Liver (tissue), 9 donors: ENCODE measurements around the gene ST3GAL4. TPM values are rescaled to one million over a fixed set of nuclear protein-coding genes. Genes with fewer than 3 reads are reported as not detected.
A peak's percentile ranks its signal among the peaks of the same experiment; 100 is the strongest.

Source experiments
- DNase-seq: peaks from one replicate; pipeline ENCODE4 v3.0.0-alpha.2; 2017; ENCODE audit warnings: low spot score
- H3K27ac ChIP-seq, 2 donors: one replicate each; pipeline ENCODE4 v1.7.0; 2013; ENCODE audit warnings: inconsistent platforms in 2 of 2, low read length in 2 of 2, control low read depth in 1 of 2, low read depth in 1 of 2, mild to moderate bottlenecking in 1 of 2
- H3K27me3 ChIP-seq, 4 donors: one replicate each; pipeline versions ENCODE4 v1.6.1 to v1.7.0; 2013; ENCODE audit warnings: low read length in 3 of 4, inconsistent platforms in 1 of 4, mild to moderate bottlenecking in 1 of 4, moderate library complexity in 1 of 4; ENCODE audit not compliant: control insufficient read depth in 4 of 4, insufficient read depth in 4 of 4
- H3K36me3 ChIP-seq, 4 donors: one replicate each; pipeline versions ENCODE4 v1.6.1 to v1.7.0; 2013; ENCODE audit warnings: low read length in 3 of 4, mild to moderate bottlenecking in 3 of 4, low read depth in 1 of 4, moderate library complexity in 1 of 4; ENCODE audit not compliant: control insufficient read depth in 4 of 4, insufficient read depth in 3 of 4
- H3K4me1 ChIP-seq, 4 donors: one replicate each; pipeline versions ENCODE4 v1.6.1 to v1.7.0; 2013; ENCODE audit warnings: low read length in 3 of 4, mild to moderate bottlenecking in 3 of 4, moderate library complexity in 1 of 4; ENCODE audit not compliant: control insufficient read depth in 4 of 4, insufficient read depth in 4 of 4
- H3K4me3 ChIP-seq, 3 donors: one replicate each; pipeline versions ENCODE4 v1.6.1 to v1.7.0; 2013; ENCODE audit warnings: low read length in 3 of 3, control low read depth in 1 of 3, low read depth in 1 of 3, mild to moderate bottlenecking in 1 of 3
- H3K9ac ChIP-seq, 2 donors: one replicate each; pipeline ENCODE4 v1.7.0; 2013; ENCODE audit warnings: low read length in 2 of 2, mild to moderate bottlenecking in 2 of 2, moderate library complexity in 2 of 2, control low read depth in 1 of 2, low read depth in 1 of 2
- H3K9me3 ChIP-seq, 4 donors: one replicate each; pipeline versions ENCODE4 v1.6.1 to v1.7.0; 2013; ENCODE audit warnings: low read length in 3 of 4; ENCODE audit not compliant: control insufficient read depth in 4 of 4
- JUND ChIP-seq, 2 donors: IDR thresholded peaks; 2 replicates each; pipeline ENCODE4 v1.6.1; 2016; ENCODE audit warnings: antibody characterized with exemption in 2 of 2
- NR2F2 ChIP-seq: IDR thresholded peaks from 2 replicates; pipeline ENCODE4 v1.6.1; 2016; ENCODE audit warnings: antibody characterized with exemption
- RXRA ChIP-seq, 2 donors: IDR thresholded peaks; 2 replicates each; pipeline ENCODE4 v1.6.1; 2017 to 2018; ENCODE audit warnings: antibody characterized with exemption in 2 of 2, mild to moderate bottlenecking in 1 of 2
- WGBS: extraction: QIAGEN DNeasy Blood & Tissue Kit; methylation state at CpG from one replicate; pipeline ENCODE4 v1.1.7; 2013; 5-methylcytosine and 5-hydroxymethylcytosine counted together
- polyA plus RNA-seq, 2 donors: library from polyadenylated mRNA; stranded (reverse) in 1 of 2; unstranded in 1 of 2; fragments of 200-250 nt in 1 of 2; fragments of >200 nt in 1 of 2; fragmentation: Nextera tagmentation in 1 of 2; extraction: Ambion mirVana in 1 of 2; gene quantifications; one replicate each; pipeline versions ENCODE4 v1.2.1 to v1.2.3, GENCODE V29; 2013 to 2015
- total RNA-seq, 2 donors: library from RNA; depleted of rRNA; stranded (reverse); fragments of >200 nt; gene quantifications; one replicate each; pipeline ENCODE4 v1.2.3, GENCODE V29; 2014
- TF ChIP-seq, protein P1 (sequence below): IDR thresholded peaks from 2 replicates; pipeline ENCODE4 v1.6.1; 2016; ENCODE audit warnings: antibody characterized with exemption, mild to moderate bottlenecking
- TF ChIP-seq, protein P2 (sequence below): IDR thresholded peaks from 2 replicates; pipeline ENCODE4 v1.6.1; 2016; ENCODE audit warnings: antibody characterized with exemption
- donor health status: healthy.
- donor health status: healthy.
- donor health status: healthy.
- donor health status: healthy.
- donor health status: healthy.

The ST3GAL4 gene
- total and polyA plus RNA-seq, 4 donors, result 4.5 to 18.4 (median 10.6) TPM

DNA sequence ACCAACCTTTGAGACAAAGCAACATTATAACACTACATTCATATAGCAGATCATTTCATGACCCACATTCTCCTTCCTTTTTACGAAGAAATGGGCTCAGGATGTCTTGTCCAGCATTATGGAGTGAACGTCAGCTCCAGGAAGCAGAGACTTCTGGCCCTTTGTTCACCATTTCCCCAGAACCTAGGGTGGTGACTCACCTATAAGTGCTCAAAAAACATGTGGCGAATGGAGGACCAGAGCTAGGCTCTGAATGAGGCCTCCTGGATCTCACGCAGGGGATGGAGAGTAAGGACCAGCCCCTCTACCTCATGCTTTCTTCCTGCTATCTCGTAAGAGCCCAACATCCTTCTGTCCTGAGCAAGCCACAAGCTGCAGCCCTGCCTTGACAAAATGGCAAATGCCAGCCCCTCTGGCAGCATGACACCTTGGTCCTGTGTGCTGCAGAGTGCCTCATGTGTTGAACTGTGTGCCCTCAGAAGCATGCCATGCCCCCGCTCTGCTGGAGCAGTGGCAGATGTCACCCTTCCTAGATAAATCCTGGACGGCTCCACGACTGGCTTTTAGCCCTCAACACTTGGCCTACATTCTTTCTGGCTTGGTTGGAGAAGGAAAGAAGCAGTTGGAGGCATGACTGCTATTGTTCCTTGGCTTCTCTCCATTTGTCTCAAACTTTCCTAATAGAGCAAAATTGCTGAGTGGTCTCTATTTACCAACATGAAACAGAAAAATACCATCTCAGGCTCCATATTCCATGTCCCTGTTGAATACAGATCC is 6.5 kb upstream of the ST3GAL4 start:
- Histone ChIP-seq H3K4me1 (peaks cover 0 to 2% (median 0%) of the 10 kb centered on the region in 4 donors), H3K27me3 (no peaks in the 10 kb centered on the region), H3K9me3 (no peaks in the 10 kb centered on the region), H3K27ac (peak overlapping the region; percentile 30 to 67), H3K9ac (no peak overlapping the region), H3K36me3 (peaks cover 10 to 24% (median 15%) of the 10 kb centered on the region in 4 donors), H3K4me3 (no peak overlapping the region)
- peak; percentile 63 for TF ChIP-seq NR2F2
- TF ChIP-seq, protein P1, sequence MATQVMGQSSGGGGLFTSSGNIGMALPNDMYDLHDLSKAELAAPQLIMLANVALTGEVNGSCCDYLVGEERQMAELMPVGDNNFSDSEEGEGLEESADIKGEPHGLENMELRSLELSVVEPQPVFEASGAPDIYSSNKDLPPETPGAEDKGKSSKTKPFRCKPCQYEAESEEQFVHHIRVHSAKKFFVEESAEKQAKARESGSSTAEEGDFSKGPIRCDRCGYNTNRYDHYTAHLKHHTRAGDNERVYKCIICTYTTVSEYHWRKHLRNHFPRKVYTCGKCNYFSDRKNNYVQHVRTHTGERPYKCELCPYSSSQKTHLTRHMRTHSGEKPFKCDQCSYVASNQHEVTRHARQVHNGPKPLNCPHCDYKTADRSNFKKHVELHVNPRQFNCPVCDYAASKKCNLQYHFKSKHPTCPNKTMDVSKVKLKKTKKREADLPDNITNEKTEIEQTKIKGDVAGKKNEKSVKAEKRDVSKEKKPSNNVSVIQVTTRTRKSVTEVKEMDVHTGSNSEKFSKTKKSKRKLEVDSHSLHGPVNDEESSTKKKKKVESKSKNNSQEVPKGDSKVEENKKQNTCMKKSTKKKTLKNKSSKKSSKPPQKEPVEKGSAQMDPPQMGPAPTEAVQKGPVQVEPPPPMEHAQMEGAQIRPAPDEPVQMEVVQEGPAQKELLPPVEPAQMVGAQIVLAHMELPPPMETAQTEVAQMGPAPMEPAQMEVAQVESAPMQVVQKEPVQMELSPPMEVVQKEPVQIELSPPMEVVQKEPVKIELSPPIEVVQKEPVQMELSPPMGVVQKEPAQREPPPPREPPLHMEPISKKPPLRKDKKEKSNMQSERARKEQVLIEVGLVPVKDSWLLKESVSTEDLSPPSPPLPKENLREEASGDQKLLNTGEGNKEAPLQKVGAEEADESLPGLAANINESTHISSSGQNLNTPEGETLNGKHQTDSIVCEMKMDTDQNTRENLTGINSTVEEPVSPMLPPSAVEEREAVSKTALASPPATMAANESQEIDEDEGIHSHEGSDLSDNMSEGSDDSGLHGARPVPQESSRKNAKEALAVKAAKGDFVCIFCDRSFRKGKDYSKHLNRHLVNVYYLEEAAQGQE, result no peak
- no peak for DNase-seq
- WGBS, result 78% methylated on average over 8 of the region's 8 CpGs

GRCh38 chr11:126350836-126351235 is 4.7 kb upstream of the ST3GAL4 start:
- Histone ChIP-seq H3K27me3 (no peaks in the 10 kb centered on the region), H3K9ac (no peak overlapping the region), H3K4me1 (peaks cover 3 to 6% (median 3%) of the 10 kb centered on the region in 4 donors), H3K9me3 (no peaks in the 10 kb centered on the region), H3K36me3 (peaks cover 5 to 8% (median 6%) of the 10 kb centered on the region in 4 donors), H3K4me3 (no peak overlapping the region), H3K27ac (peak overlapping the region in 1 of 2 donors; percentile 16)
- DNase-seq, result no peak
- 78% methylated on average over 5 of the region's 5 CpGs for WGBS
- TF ChIP-seq, protein P2, sequence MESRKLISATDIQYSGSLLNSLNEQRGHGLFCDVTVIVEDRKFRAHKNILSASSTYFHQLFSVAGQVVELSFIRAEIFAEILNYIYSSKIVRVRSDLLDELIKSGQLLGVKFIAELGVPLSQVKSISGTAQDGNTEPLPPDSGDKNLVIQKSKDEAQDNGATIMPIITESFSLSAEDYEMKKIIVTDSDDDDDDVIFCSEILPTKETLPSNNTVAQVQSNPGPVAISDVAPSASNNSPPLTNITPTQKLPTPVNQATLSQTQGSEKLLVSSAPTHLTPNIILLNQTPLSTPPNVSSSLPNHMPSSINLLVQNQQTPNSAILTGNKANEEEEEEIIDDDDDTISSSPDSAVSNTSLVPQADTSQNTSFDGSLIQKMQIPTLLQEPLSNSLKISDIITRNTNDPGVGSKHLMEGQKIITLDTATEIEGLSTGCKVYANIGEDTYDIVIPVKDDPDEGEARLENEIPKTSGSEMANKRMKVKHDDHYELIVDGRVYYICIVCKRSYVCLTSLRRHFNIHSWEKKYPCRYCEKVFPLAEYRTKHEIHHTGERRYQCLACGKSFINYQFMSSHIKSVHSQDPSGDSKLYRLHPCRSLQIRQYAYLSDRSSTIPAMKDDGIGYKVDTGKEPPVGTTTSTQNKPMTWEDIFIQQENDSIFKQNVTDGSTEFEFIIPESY, result no peak
- TF ChIP-seq RXRA (IDR thresholded peaks at IDR 0.05) (peak in 1 of 2 donors; percentile 2), JUND (IDR thresholded peaks at IDR 0.05) (no peak)
- TF ChIP-seq, protein P1, result no peak
